Neural cell (in vitro differentiated cells): Measurements from ENCODE around the gene TMEM272. TPM values are rescaled to one million over a fixed set of nuclear protein-coding genes. Genes with fewer than 3 reads are reported as not detected.

Source experiments
- H2AFZ ChIP-seq: fragments of 200-600, 300-800 bp; sonication (generic), shearing (Covaris generic); 2 replicates; pipeline ENCODE4 v1.6.0; 2014; ENCODE audit warnings: low read depth, mild to moderate bottlenecking, antibody characterized with exemption, low read length, moderate library complexity
- H3F3A ChIP-seq: fragments of 200-600 bp; shearing (Covaris generic); 2 replicates; pipeline ENCODE4 v1.6.1; 2016; ENCODE audit warnings: mild to moderate bottlenecking, moderate library complexity, mixed read lengths, antibody characterized with exemption, low read length; ENCODE audit not compliant: insufficient read depth, poor library complexity, severe bottlenecking
- H3K27ac ChIP-seq: fragments of 200-600, 300-800 bp; sonication (generic), shearing (Covaris generic); 2 replicates; pipeline ENCODE4 v1.5.1; 2014; ENCODE audit warnings: mild to moderate bottlenecking, low read length, moderate library complexity
- H3K27me3 ChIP-seq: fragments of 300-800, 200-600 bp; sonication (generic), shearing (Covaris generic); 2 replicates; pipeline ENCODE4 v1.6.0; 2014; ENCODE audit warnings: mild to moderate bottlenecking, low read depth, low read length, moderate library complexity; ENCODE audit not compliant: insufficient read depth
- H3K36me3 ChIP-seq: fragments of 300-800, 200-600 bp; sonication (generic), shearing (Covaris generic); 2 replicates; pipeline ENCODE4 v1.5.1; 2014; ENCODE audit warnings: mild to moderate bottlenecking, antibody characterized with exemption, low read length, moderate library complexity; ENCODE audit not compliant: insufficient read depth
- H3K4me2 ChIP-seq: fragments of 300-800, 200-600 bp; sonication (generic), shearing (Covaris generic); 2 replicates; pipeline ENCODE4 v1.6.0; 2014; ENCODE audit warnings: mild to moderate bottlenecking, low read length
- H3K4me3 ChIP-seq: fragments of 300-800, 200-600 bp; sonication (generic), shearing (Covaris generic); 2 replicates; pipeline ENCODE4 v1.5.1; 2014; ENCODE audit warnings: mild to moderate bottlenecking, low read length, moderate library complexity
- H3K79me2 ChIP-seq: fragments of 200-600 bp; shearing (Covaris generic); replicated peaks from 2 replicates; pipeline ENCODE4 v1.6.0; 2014; ENCODE audit warnings: mild to moderate bottlenecking, low read length, moderate library complexity; ENCODE audit not compliant: insufficient read depth
- H3K9ac ChIP-seq: fragments of 300-800, 200-600 bp; sonication (generic), shearing (Covaris generic); 2 replicates; pipeline ENCODE4 v1.6.1; 2016; ENCODE audit warnings: mild to moderate bottlenecking, low read length, mixed read lengths
- H3K9me2 ChIP-seq: fragments of 200-600 bp; shearing (Covaris generic); 2 replicates; pipeline ENCODE4 v1.6.1; 2016; ENCODE audit warnings: mild to moderate bottlenecking, low read length, mixed read lengths; ENCODE audit not compliant: insufficient read depth
- H3K9me3 ChIP-seq: fragments of 200-600, 300-800 bp; sonication (generic), shearing (Covaris generic); 2 replicates; pipeline ENCODE4 v1.6.1; 2016; ENCODE audit warnings: mild to moderate bottlenecking, mixed run types, low read length, moderate library complexity, mixed read lengths
- H4K20me1 ChIP-seq: fragments of 200-600 bp; shearing (Covaris generic); 2 replicates; pipeline ENCODE4 v1.6.1; 2016; ENCODE audit warnings: mild to moderate bottlenecking, mixed run types; ENCODE audit not compliant: insufficient read depth
- EP300 ChIP-seq: fragments of 450-650 bp; conservative IDR thresholded peaks from 2 replicates; pipeline ENCODE4 v1.6.1; 2014; ENCODE audit warnings: antibody characterized with exemption, mild to moderate bottlenecking, moderate library complexity; ENCODE audit not compliant: poor library complexity, severe bottlenecking
- EZH2 ChIP-seq: fragments of 200-600, 300-800 bp; shearing (Covaris generic), sonication (generic); IDR thresholded peaks from 2 replicates; pipeline ENCODE4 v1.6.1; 2014; ENCODE audit warnings: antibody characterized with exemption, low read length, borderline replicate concordance, mild to moderate bottlenecking; ENCODE audit not compliant: insufficient read depth, poor library complexity, severe bottlenecking
- MXI1 ChIP-seq: fragments of 450-650 bp; conservative IDR thresholded peaks from 2 replicates; pipeline ENCODE4 v1.6.1; 2014; ENCODE audit warnings: antibody characterized with exemption, mild to moderate bottlenecking; ENCODE audit not compliant: poor library complexity, severe bottlenecking
- POLR2AphosphoS5 ChIP-seq: IDR thresholded peaks from 2 replicates; pipeline ENCODE4 v1.6.1; 2012
- RAD21 ChIP-seq: fragments of 450-650 bp; conservative IDR thresholded peaks from 2 replicates; pipeline ENCODE4 v1.6.1; 2014; ENCODE audit warnings: antibody characterized with exemption, mild to moderate bottlenecking, moderate library complexity
- REST ChIP-seq: IDR thresholded peaks from 2 replicates; pipeline ENCODE4 v1.6.1; 2012; ENCODE audit warnings: borderline replicate concordance
- SMC3 ChIP-seq: fragments of 450-650 bp; conservative IDR thresholded peaks from 2 replicates; pipeline ENCODE4 v1.6.1; 2014; ENCODE audit warnings: antibody characterized with exemption, mild to moderate bottlenecking, moderate library complexity; ENCODE audit not compliant: poor library complexity
- TAF1 ChIP-seq: IDR thresholded peaks from 2 replicates; pipeline ENCODE4 v1.6.1; 2012; ENCODE audit warnings: low read depth
- polyA plus RNA-seq: library from polyadenylated mRNA; depleted of rRNA; stranded (reverse); fragments of >200 nt; gene quantifications from 2 replicates; pipeline ENCODE4 v1.2.3, GENCODE V29; 2014
- TF ChIP-seq, protein P1 (sequence below): fragments of 450-650 bp; IDR thresholded peaks from 2 replicates; pipeline ENCODE4 v1.5.1; 2014; ENCODE audit warnings: antibody characterized with exemption, mild to moderate bottlenecking, moderate library complexity; ENCODE audit not compliant: poor library complexity, severe bottlenecking

Gene TMEM272
- polyA plus RNA-seq, 1 donor from 2014 or later, result 0.77 TPM

- no peak overlapping the region for H2AFZ ChIP-seq
- H4K20me1 ChIP-seq, result no peaks in the 10 kb centered on the region
- H3F3A ChIP-seq, result no peaks in the 10 kb centered on the region
- no peak overlapping the region for H3K9ac ChIP-seq
- no peaks in the 10 kb centered on the region for H3K36me3 ChIP-seq
- H3K27me3 ChIP-seq, result no peaks in the 10 kb centered on the region
- no peaks in the 10 kb centered on the region for H3K9me2 ChIP-seq
- TF ChIP-seq POLR2AphosphoS5, result no peak
- TF ChIP-seq REST, result no peak
- TF ChIP-seq EP300, result no peak
- TF ChIP-seq, protein P1, sequence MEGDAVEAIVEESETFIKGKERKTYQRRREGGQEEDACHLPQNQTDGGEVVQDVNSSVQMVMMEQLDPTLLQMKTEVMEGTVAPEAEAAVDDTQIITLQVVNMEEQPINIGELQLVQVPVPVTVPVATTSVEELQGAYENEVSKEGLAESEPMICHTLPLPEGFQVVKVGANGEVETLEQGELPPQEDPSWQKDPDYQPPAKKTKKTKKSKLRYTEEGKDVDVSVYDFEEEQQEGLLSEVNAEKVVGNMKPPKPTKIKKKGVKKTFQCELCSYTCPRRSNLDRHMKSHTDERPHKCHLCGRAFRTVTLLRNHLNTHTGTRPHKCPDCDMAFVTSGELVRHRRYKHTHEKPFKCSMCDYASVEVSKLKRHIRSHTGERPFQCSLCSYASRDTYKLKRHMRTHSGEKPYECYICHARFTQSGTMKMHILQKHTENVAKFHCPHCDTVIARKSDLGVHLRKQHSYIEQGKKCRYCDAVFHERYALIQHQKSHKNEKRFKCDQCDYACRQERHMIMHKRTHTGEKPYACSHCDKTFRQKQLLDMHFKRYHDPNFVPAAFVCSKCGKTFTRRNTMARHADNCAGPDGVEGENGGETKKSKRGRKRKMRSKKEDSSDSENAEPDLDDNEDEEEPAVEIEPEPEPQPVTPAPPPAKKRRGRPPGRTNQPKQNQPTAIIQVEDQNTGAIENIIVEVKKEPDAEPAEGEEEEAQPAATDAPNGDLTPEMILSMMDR, result no peak
- TF ChIP-seq MXI1, result no peak
- no peak for TF ChIP-seq TAF1
- no peak for TF ChIP-seq SMC3
- no peak for TF ChIP-seq RAD21
- no peak for TF ChIP-seq EZH2
- H3K79me2 ChIP-seq, result no peaks in the 10 kb centered on the region
- no peak overlapping the region for H3K27ac ChIP-seq
- H3K4me3 ChIP-seq, result no peak overlapping the region
- no peaks in the 10 kb centered on the region for H3K9me3 ChIP-seq
- H3K4me2 ChIP-seq, result no peak overlapping the region
Observed at GRCh38 chr13:51831519-51831918, 13.5 kb downstream of the TMEM272 start.

DNA sequence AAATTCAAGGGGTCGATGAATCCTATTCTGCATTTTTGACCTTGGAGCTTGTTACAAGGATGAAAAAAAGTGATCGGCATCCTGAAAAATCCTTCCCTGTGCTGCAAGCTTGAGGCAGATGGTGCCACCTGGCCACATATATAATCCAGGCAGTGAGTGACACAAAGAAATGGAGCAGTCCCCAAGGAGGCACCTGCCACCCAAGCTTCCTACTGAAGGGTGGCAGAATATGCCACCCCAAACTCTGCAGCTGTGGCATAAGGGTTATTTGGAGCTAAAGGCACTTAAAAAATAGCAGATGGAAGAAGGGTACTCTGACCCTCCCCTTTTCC, 15.4 kb downstream of the TMEM272 start:
- Histone ChIP-seq H3K27me3 (no peaks in the 10 kb centered on the region), H3K79me2 (no peaks in the 10 kb centered on the region), H3K9me3 (no peaks in the 10 kb centered on the region), H3K4me3 (no peak overlapping the region), H3K9ac (no peak overlapping the region), H3K9me2 (no peaks in the 10 kb centered on the region), H3K4me2 (no peak overlapping the region), H3K27ac (no peak overlapping the region), H3F3A (no peaks in the 10 kb centered on the region), H4K20me1 (no peaks in the 10 kb centered on the region), H2AFZ (no peak overlapping the region), H3K36me3 (no peaks in the 10 kb centered on the region)
- TF ChIP-seq EP300, result no peak
- TF ChIP-seq, protein P1, result no peak
- no peak for TF ChIP-seq REST
- TF ChIP-seq POLR2AphosphoS5, result no peak
- no peak for TF ChIP-seq EZH2
- TF ChIP-seq RAD21, result no peak
- TF ChIP-seq TAF1, result no peak
- TF ChIP-seq SMC3, result no peak
- no peak for TF ChIP-seq MXI1
